Progenitor cell of endocrine pancreas (in vitro differentiated cells): Measurements from ENCODE around the gene SLC16A1. TPM values are rescaled to one million over a fixed set of nuclear protein-coding genes. Genes with fewer than 3 reads are reported as not detected.
"Not testable (repeated sequence)": the region's sequence is repeated elsewhere in the genome, so short reads cannot be mapped to it uniquely, and the experiment has no call there.

Experiments used
- DNase-seq: peaks from one replicate; pipeline ENCODE4 v3.0.0; 2021; ENCODE audit warnings: low spot score; ENCODE audit not compliant: unreplicated experiment
- H3K27ac Mint-ChIP-seq: 2 replicates; pipeline ENCODE4 v1.8.0; 2021; ENCODE audit warnings: mild to moderate bottlenecking, moderate library complexity, mixed read lengths
- H3K27me3 Mint-ChIP-seq: 2 replicates; pipeline ENCODE4 v1.8.0; 2021; ENCODE audit warnings: mixed read lengths
- H3K36me3 Mint-ChIP-seq: 2 replicates; pipeline ENCODE4 v1.8.0; 2022; ENCODE audit warnings: mixed read lengths; ENCODE audit not compliant: insufficient read depth
- H3K4me1 Mint-ChIP-seq: 2 replicates; pipeline ENCODE4 v1.8.0; 2021; ENCODE audit warnings: low read depth, mixed read lengths
- H3K4me3 Mint-ChIP-seq: 2 replicates; pipeline ENCODE4 v1.8.0; 2021; ENCODE audit warnings: low read depth, mild to moderate bottlenecking, moderate library complexity, mixed read lengths
- H3K9me3 Mint-ChIP-seq: 2 replicates; pipeline ENCODE4 v1.8.0; 2021; ENCODE audit warnings: low read depth, mixed read lengths
- total RNA-seq: library from RNA; stranded (reverse); gene quantifications from 2 replicates; pipeline ENCODE4 v1.2.1, GENCODE V29; 2021
- TF ChIP-seq, protein P1 (sequence below): fragments of 200-600 bp; sonication (generic); IDR thresholded peaks from one replicate; pipeline ENCODE4 v1.5.0; 2021; ENCODE audit warnings: antibody characterized with exemption, mild to moderate bottlenecking; ENCODE audit not compliant: unreplicated experiment

Gene SLC16A1
- total RNA-seq, 1 donor from 2014 or later = 65.0 TPM

GRCh38 chr1:112889052-112889768 is 66.8 kb downstream of the SLC16A1 start:
- no peak for DNase-seq
- no peaks in the 10 kb centered on the region for H3K36me3 Mint-ChIP-seq
- no peaks in the 10 kb centered on the region for H3K27me3 Mint-ChIP-seq
- peak overlapping the region; percentile 64 for H3K27ac Mint-ChIP-seq
- no peak overlapping the region for H3K4me3 Mint-ChIP-seq
- TF ChIP-seq, protein P1, sequence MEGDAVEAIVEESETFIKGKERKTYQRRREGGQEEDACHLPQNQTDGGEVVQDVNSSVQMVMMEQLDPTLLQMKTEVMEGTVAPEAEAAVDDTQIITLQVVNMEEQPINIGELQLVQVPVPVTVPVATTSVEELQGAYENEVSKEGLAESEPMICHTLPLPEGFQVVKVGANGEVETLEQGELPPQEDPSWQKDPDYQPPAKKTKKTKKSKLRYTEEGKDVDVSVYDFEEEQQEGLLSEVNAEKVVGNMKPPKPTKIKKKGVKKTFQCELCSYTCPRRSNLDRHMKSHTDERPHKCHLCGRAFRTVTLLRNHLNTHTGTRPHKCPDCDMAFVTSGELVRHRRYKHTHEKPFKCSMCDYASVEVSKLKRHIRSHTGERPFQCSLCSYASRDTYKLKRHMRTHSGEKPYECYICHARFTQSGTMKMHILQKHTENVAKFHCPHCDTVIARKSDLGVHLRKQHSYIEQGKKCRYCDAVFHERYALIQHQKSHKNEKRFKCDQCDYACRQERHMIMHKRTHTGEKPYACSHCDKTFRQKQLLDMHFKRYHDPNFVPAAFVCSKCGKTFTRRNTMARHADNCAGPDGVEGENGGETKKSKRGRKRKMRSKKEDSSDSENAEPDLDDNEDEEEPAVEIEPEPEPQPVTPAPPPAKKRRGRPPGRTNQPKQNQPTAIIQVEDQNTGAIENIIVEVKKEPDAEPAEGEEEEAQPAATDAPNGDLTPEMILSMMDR = no peak
- peaks cover 7% of the 10 kb centered on the region for H3K9me3 Mint-ChIP-seq
- H3K4me1 Mint-ChIP-seq = no peaks in the 10 kb centered on the region

- H3K4me1 Mint-ChIP-seq = no peaks in the 10 kb centered on the region
- H3K9me3 Mint-ChIP-seq = peaks cover 3% of the 10 kb centered on the region
Measured at GRCh38 chr1:112888630-112889029, 67.4 kb downstream of the SLC16A1 start.

DNA sequence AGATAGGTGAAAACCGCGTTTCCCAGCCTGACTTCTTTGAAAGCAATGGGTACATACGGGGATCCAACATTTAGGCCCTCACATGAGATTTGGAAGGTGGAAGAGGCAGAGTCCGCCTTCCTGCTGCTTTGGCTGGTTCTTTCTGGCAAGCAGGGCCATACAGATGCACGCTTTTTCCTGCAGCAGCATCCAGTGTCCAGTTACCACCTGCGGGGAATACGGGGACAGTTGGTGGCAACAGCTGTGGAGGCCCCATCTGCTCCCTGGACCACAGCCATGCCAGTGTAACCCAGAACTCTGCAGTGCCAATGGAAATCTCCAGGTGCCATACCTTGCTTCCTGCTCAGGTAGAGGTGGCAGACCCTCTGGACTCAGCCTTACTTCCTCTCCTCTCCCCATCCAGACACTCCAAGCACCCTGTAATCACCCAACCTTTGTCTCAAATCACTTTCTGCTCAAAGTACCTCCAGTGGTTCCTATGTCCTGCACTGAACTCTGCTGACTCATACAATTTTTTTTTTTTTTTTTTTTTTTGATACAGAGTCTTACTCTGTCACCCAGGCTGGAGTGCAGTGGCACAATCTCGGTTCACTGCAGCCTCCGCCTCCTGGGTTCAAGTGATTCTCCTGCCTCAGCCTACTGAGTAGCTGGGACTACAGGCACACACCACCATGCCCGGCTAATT is 68.3 kb downstream of the SLC16A1 start:
- Mint-ChIP-seq H3K9me3 (no peaks in the 10 kb centered on the region), H3K36me3 (no peaks in the 10 kb centered on the region), H3K27me3 (no peaks in the 10 kb centered on the region), H3K4me3 (no peak overlapping the region), H3K27ac (no peak overlapping the region), H3K4me1 (no peaks in the 10 kb centered on the region)
- TF ChIP-seq, protein P1 = no peak
- no peak for DNase-seq

More at GRCh38 chr1:112888630-112889029, 67.4 kb downstream of the SLC16A1 start:
- no peak overlapping the region for H3K27ac Mint-ChIP-seq
- H3K27me3 Mint-ChIP-seq = no peaks in the 10 kb centered on the region
- no peak for DNase-seq
- TF ChIP-seq, protein P1 = no peak
- no peaks in the 10 kb centered on the region for H3K36me3 Mint-ChIP-seq
- no peak overlapping the region for H3K4me3 Mint-ChIP-seq

DNA sequence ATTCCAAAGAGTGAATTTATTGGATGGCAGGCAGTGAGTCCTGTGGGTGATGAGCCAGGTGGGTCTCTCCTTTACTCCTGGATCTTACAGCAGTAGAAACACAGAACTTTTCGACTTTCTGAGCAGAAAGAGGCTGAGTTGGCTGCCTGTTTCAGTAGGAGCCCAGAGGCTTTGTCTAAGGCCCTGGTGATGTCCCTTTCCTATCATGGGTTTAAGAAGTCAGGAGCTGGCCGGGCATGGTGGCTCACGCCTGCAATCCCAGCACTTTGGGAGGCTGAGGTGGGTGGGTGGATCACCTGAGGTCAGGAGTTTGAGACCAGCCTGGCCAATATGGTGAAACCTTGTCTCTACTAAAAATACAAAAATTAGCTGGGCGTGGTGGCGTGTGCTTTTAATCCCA is 71.0 kb downstream of the SLC16A1 start:
- not testable (repeated sequence) for H3K4me3 Mint-ChIP-seq, H3K27me3 Mint-ChIP-seq

GRCh38 chr1:112882271-112882744 is 73.7 kb downstream of the SLC16A1 start:
- no peak overlapping the region for H3K4me3 Mint-ChIP-seq
- no peaks in the 10 kb centered on the region for H3K36me3 Mint-ChIP-seq
- H3K27me3 Mint-ChIP-seq = no peaks in the 10 kb centered on the region
- no peaks in the 10 kb centered on the region for H3K9me3 Mint-ChIP-seq
- H3K4me1 Mint-ChIP-seq = no peaks in the 10 kb centered on the region
- TF ChIP-seq, protein P1 = no peak
- no peak for DNase-seq
- H3K27ac Mint-ChIP-seq = no peak overlapping the region

More for the DNA sequence above, 71.0 kb downstream of the SLC16A1 start:
- H3K9me3 Mint-ChIP-seq, H3K4me1 Mint-ChIP-seq, DNase-seq, H3K27ac Mint-ChIP-seq, H3K36me3 Mint-ChIP-seq: not testable (repeated sequence)
